Osteocyte (in vitro differentiated cells): ENCODE measurements around the gene MMP24OS. TPM values are rescaled to one million over a fixed set of nuclear protein-coding genes. Genes with fewer than 3 reads are reported as not detected.

Source experiments
- DNase-seq: peaks from one replicate; pipeline ENCODE4 v3.0.0; 2021; ENCODE audit warnings: mixed read lengths; ENCODE audit not compliant: unreplicated experiment; ENCODE audit errors: extremely low spot score
- H3K27ac Mint-ChIP-seq: one replicate; pipeline ENCODE4 v1.8.0; 2021; ENCODE audit warnings: mild to moderate bottlenecking, mixed read lengths; ENCODE audit not compliant: unreplicated experiment
- H3K27me3 Mint-ChIP-seq: one replicate; pipeline ENCODE4 v1.8.0; 2021; ENCODE audit warnings: mixed read lengths; ENCODE audit not compliant: unreplicated experiment
- H3K36me3 Mint-ChIP-seq: one replicate; pipeline ENCODE4 v1.8.0; 2021; ENCODE audit warnings: mixed read lengths; ENCODE audit not compliant: unreplicated experiment
- H3K4me1 Mint-ChIP-seq: one replicate; pipeline ENCODE4 v1.8.0; 2021; ENCODE audit warnings: mixed read lengths; ENCODE audit not compliant: unreplicated experiment
- H3K4me3 Mint-ChIP-seq: one replicate; pipeline ENCODE4 v1.8.0; 2021; ENCODE audit warnings: mild to moderate bottlenecking, moderate library complexity, mixed read lengths; ENCODE audit not compliant: unreplicated experiment
- H3K9me3 Mint-ChIP-seq: one replicate; pipeline ENCODE4 v1.8.0; 2021; ENCODE audit warnings: mixed read lengths; ENCODE audit not compliant: unreplicated experiment
- total RNA-seq: library from RNA; stranded (reverse); gene quantifications from 2 replicates; pipeline ENCODE4 v1.2.1, GENCODE V29; 2021
- TF ChIP-seq, protein P1 (sequence below): fragments of 200-600 bp; sonication (generic); IDR thresholded peaks from 2 replicates; pipeline ENCODE4 v1.5.0; 2021; ENCODE audit warnings: antibody characterized with exemption, mild to moderate bottlenecking, moderate library complexity

The MMP24OS gene
- total RNA-seq, 1 donor from 2014 or later, result 120 TPM

- H3K27ac Mint-ChIP-seq, result peak overlapping the region; percentile 75
- H3K36me3 Mint-ChIP-seq, result peaks cover 10% of the 10 kb centered on the region
- peaks cover 75% of the 10 kb centered on the region for H3K4me1 Mint-ChIP-seq
Measured at GRCh38 chr20:35311822-35312221, 33.9 kb upstream of the MMP24OS start.

GRCh38 chr20:35311409-35311808 lies 33.5 kb upstream of the MMP24OS start:
- Mint-ChIP-seq H3K4me3 (no peak overlapping the region), H3K27me3 (no peaks in the 10 kb centered on the region), H3K4me1 (peaks cover 78% of the 10 kb centered on the region), H3K9me3 (no peaks in the 10 kb centered on the region), H3K36me3 (peaks cover 10% of the 10 kb centered on the region), H3K27ac (peak overlapping the region; percentile 75)
- no peak for DNase-seq
- TF ChIP-seq, protein P1, sequence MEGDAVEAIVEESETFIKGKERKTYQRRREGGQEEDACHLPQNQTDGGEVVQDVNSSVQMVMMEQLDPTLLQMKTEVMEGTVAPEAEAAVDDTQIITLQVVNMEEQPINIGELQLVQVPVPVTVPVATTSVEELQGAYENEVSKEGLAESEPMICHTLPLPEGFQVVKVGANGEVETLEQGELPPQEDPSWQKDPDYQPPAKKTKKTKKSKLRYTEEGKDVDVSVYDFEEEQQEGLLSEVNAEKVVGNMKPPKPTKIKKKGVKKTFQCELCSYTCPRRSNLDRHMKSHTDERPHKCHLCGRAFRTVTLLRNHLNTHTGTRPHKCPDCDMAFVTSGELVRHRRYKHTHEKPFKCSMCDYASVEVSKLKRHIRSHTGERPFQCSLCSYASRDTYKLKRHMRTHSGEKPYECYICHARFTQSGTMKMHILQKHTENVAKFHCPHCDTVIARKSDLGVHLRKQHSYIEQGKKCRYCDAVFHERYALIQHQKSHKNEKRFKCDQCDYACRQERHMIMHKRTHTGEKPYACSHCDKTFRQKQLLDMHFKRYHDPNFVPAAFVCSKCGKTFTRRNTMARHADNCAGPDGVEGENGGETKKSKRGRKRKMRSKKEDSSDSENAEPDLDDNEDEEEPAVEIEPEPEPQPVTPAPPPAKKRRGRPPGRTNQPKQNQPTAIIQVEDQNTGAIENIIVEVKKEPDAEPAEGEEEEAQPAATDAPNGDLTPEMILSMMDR, result no peak

More at GRCh38 chr20:35311822-35312221, 33.9 kb upstream of the MMP24OS start:
- Mint-ChIP-seq H3K27me3 (no peaks in the 10 kb centered on the region), H3K4me3 (no peak overlapping the region), H3K9me3 (no peaks in the 10 kb centered on the region)
- TF ChIP-seq, protein P1, result no peak
- DNase-seq, result no peak

DNA sequence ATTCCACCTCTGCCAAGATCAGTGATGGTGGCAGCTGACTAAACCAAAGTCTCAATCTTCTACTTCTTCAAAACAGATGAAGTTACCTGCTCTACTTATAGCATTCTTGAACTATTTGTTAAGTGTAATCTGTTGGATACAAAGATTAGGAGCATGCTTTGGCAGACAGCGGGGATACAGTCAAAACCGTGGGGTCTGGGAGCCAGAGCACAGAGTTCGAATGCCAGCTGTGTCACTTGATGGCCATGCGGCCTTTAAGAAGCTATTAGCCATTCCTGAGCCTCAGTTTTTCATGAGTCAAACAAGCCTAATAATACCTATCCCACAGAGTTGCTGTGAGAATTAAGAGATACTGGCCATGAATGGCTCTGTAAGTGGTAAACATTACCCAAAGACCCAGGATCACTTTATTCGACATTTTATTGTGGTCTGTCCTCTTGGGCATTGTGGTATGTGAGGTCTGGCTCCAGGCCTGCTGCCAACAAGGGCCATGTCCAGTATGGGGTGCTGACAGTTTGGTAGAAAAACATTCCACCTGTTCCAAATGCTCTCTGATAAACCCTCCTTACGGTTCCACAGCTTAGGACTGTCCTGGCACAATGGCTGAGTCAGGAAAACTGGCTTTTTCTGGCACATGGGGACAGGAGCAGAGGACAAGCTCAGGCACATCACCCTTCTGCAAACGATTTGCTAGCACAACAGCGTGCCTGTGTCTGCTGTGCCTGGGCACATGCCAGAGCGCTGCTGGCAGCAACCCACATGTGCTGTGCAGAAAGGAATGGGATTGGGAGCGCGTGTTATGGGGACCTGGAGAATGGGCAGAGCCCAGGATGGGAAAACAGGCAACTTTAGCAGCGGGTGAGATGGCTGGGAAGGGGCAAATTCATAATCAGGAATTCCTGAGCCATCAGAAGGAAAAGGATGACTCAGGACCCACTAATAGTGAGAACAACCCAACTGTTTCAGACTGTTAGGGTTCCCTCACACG lies 30.0 kb upstream of the MMP24OS start:
- peak overlapping the region; percentile 99 for H3K27ac Mint-ChIP-seq
- H3K4me3 Mint-ChIP-seq, result no peak overlapping the region
- H3K9me3 Mint-ChIP-seq, result no peaks in the 10 kb centered on the region
- DNase-seq, result peak; percentile 92
- H3K4me1 Mint-ChIP-seq, result peaks cover 87% of the 10 kb centered on the region
- TF ChIP-seq, protein P1, result no peak
- H3K36me3 Mint-ChIP-seq, result no peaks in the 10 kb centered on the region
- H3K27me3 Mint-ChIP-seq, result no peaks in the 10 kb centered on the region

DNA sequence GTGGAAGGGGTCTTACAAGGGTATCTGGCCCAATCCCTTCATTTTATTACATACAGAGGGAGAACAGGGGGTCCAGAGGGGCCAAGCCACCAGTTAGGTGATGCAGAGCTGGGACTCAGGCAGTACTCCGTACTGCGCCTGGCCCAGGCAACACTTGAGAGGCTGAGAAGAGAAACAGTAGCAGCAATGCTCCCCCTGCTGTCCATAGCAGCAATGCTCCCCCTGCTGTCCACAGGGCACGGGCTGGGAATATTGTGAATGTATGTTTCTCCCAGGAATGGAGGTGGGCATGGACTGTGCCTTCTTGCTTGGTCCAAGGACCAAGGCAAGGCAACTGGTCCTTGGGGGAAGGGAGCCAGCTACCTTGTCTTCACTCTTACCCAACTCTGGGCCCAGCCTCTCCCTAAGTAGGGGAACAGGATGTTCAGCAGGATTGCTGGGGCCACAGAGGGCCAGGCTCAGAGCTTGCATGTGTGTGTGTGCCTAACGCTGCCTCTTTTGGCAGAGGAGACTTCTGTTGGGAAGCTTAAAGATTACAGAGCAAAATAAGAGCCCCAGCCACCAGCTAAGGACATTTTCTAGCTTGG lies 29.1 kb upstream of the MMP24OS start:
- TF ChIP-seq, protein P1, result peak; percentile 72
- Mint-ChIP-seq H3K9me3 (no peaks in the 10 kb centered on the region), H3K27ac (peak overlapping the region; percentile 99), H3K27me3 (no peaks in the 10 kb centered on the region), H3K4me1 (peaks cover 87% of the 10 kb centered on the region), H3K36me3 (no peaks in the 10 kb centered on the region), H3K4me3 (no peak overlapping the region)
- no peak for DNase-seq
